NK-92 treated with Interleukin-12 subunit alpha and Interleukin-12 subunit beta, amount 100 ng/mL, for 24 hours (cell line): ENCODE measurements around the gene MYOCD.

Source experiments
- DNase-seq: peaks from one replicate; lab custom pipeline; 2025; lab: John Stamatoyannopoulos, UW

The MYOCD gene

DNA sequence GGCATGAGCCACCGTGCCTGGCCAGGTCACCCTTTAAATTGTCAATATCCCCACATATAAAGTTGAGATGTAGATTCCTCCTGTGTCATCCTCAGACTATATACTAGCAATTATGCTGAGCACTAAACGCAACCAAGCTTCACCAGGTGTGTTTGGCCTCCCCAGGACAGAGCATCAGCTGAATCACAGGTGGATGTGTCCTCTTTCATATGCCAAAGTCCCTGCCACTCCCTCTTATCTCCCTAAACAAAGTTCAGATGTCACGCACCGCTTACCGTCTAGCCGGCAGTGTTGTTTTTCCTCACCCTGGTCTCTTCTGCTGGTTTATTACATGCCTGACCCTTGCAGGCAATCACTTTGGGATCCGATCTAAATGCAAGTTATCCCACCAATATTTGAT, 79.8 kb downstream of the MYOCD start:
- no peak for DNase-seq

DNA sequence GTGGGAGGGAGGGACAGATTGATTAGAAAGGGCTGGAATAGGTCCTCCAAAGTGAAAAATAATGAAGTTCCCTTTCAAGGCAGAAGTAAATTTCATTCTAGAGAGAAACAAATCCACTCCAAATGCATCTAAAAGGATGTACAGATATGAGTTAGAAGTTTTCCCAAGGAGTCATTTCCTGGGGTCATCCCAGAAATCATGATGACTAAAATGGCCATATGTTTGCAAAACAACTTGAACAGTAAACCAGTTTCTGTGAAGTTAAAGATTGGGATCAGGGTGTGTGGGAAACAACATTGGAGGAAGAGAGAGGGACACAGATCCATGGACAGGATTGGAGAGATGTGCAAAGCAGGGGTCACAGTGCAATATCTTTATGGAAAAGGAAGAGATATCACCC, 91.1 kb downstream of the MYOCD start:
- DNase-seq, result no peak

GRCh38 chr17:12759090-12759489, 93.4 kb downstream of the MYOCD start:
- no peak for DNase-seq

DNA sequence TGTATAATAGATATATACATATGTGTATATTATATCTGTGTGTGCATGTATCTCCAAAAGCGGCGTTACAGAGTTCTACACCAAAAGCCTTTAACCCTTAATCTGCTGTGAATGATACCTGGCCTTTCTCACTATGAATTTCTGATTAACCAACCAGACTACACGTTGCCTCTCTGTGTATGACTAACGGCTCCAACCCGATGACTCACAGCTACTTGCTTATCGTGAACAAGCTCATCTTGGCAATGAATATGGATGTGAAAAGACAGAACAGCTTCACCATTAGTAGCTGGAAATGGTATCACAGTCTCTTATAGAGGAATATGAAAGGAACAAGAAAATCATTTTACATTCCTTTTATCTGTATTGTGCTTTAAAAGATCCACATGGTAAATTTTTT, 99.9 kb downstream of the MYOCD start:
- no peak for DNase-seq

GRCh38 chr17:12768255-12768654, 102.6 kb downstream of the MYOCD start:
- DNase-seq, result no peak

DNA sequence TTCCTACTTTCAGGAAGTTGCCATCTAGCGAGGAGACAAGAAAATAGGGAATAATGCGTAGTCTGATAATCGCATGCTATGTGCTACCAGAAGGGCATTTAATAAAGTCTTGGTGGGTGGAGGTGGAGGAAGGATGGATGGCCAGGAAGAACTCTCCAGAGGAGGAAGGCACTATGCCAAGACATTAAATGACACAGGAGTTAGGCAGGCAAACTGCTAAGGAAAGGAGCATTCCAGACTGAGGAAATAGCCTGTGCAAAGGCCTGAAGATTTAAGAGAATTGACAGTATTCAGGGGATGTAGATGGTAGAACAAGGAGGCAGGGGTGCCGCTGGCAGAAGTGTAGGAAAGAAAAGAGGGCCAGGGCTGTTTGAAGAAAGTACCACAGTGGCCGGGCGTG, 104.3 kb downstream of the MYOCD start:
- DNase-seq, result no peak

- no peak for DNase-seq
Measured at GRCh38 chr17:12773153-12773552, 107.5 kb downstream of the MYOCD start.

DNA sequence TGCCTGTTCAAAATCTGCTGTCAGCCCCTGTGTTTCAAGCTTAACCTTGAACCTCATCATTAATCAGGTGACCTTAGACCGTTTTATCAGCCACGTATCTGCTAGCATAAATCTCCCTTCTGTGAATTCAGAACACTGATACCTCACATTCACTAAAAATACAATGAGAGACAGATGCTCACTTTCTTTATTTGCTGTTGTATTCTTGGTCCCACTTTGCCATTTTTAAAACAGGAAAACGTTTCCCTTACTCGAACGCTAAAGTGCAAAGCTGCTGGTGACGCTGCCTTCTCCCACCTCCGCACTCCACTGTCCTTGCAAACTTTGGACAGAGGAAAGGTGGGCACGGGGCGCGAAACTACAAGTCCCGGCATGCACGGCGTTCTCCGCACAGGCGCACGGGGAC, 123.4 kb downstream of the MYOCD start:
- no peak for DNase-seq

- DNase-seq, result no peak
Measured at GRCh38 chr17:12789481-12790248, 124.0 kb downstream of the MYOCD start, which contains the start of gene ARHGAP44. Gene ARHGAP44 (plus strand): TSS chr17:12789498. CDS start chr17:12789839, 341 bp downstream.

DNA sequence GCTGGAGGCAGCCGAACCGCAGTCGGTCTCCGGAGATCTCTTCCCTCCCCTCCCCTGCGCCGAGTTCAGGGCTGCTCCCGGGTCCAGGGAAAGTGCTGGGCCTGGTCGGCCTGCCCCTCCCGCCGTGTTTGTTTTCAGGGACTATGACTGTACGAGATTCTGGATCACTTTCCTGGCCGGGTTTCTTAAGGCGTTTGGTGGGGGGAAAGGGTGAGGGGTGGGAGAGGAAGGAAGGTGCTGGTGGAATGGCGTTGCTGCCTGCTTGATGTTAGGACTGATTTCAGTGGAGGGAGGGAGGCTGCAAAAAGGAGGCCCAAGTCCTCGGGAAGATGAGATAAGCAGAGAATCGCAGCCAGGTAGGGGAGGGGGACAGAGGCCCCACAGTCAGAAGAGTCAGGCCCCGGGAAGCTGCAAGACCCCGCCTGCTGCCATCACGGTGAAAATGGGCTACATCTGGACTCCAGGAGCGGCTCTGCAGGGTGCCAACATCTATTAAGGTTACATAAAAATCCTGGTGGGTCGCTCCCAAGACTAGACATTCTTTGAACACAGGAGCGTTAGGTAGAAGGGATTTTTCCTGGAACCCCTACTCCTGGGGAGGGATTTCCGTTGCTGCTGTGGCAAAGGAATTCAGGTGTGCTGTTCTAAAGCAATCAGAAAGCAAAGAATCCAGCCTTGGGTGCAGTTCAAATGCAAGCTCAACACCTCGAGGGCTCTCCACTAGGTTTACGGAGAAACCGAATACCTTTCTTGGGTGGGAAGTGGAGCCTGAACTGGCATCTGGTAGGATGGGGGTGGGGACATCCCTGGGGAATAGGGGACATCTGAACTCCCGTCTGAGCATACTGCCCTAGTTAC, 124.8 kb downstream of the MYOCD start:
- DNase-seq, result no peak

DNA sequence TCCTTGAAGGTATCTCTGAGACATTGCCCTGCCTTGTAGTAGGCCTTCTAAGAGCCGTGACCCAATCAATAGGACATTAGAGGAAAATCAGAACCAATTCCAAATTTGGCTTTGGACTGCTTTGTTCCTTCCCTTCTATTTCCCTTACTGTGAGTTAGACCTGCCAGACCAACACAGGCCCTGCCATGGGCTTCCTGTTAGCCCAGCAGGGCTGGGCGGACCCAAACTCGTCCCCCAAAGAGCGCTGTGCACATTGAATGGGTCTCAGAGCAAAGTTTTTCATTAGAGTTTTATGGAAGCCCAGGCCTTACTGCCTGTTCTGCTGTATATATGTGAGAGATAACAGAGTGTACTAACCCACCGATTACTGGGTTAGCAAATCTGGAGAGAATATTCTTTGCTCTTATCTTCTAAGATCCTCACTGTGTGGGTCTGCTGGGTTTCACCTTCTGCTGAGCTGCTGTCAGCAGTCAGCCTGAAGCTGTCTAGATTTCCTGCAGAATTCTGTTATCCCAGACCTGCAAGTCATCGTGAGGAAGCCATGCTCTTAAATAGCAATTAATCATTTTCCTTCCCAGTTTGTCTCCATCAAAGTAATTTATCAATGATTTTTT, 129.3 kb downstream of the MYOCD start:
- no peak for DNase-seq

DNA sequence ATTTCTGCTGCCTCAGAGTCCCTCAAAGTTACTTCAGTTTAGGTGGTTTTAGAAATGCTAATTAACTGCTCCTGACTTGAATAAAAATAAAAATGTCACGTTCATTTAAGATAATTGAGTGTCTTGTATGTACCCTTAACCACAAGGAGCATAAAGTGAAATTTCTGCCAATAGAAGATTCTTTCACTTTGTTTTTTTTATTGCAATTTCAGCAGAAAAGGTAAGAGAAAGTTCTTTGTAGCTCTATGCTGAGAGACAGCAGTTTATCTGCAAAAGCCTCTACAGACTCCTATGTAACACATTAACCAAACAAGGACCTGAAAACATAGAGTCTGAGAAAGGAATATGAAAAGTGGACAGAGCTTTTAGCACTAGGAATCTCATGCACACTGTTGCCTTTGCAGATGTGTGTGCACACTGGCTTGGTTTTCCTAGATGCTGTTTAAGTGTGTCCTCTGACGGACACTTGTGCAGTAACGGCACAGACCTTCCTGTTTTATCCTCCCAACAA, 135.2 kb downstream of the MYOCD start:
- no peak for DNase-seq

DNA sequence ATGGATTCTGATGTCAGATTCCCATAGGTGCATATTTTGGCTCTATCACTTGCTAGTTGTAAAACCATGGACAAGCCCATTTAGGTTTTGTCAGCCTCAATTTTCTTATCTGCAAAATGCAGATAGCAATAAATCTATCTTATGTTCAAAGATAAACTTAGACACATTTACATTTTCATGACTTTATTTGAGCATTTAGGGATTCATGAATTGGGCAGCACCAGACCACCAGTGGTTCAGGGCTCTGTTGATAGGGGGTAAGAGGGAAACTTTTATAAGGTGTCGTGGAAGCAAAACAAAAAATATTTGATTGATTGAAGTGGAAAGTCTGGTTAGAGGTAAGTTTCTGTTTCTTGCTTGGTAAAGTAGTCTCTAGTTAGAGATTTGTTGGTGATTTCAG, 140.9 kb downstream of the MYOCD start:
- no peak for DNase-seq

DNA sequence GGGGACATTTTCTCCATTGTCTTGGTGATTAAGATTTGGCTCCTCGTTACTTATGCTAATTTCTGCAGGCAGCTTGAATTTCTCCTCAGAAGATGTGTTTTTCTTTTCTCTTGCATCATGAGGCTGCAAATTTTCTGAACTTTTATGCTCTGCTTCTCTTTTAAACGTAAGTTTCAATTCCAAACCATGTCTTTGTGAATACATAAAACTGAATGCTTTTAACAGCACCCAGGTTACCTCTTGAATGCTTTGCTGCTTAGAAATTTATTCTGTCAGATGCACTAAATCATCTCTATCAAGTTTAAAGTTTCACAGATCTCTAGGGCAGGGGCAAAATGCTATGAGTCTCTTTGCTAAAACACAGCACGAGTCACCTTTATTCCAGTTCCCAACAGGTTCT, 143.0 kb downstream of the MYOCD start:
- no peak for DNase-seq

DNA sequence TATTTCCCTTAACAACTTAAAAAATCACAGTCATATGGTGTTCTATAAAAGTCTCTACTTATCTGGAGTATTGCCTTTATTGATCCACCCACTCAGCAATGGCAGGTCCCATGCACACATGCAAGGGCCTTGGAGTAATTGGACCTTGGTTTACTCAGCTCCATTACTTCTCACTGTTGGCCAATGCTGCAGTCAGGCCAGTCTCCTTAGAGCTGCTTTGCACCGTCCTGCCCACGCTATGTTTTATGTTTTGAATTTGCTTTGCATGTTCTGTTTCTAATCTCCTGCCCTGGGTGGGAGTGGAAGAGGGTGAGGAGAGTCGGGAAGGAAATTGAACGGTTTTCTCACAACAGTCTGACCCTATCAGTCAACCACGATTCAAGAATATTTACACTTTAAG, 147.2 kb downstream of the MYOCD start:
- DNase-seq, result no peak

GRCh38 chr17:12813664-12814063, 148.0 kb downstream of the MYOCD start:
- no peak for DNase-seq

GRCh38 chr17:12814718-12815117, 149.0 kb downstream of the MYOCD start:
- no peak for DNase-seq

- no peak for DNase-seq
Measured at GRCh38 chr17:12815642-12816141, 150.0 kb downstream of the MYOCD start.
